Stimulated activated CD8-positive, alpha-beta memory T cell treated with anti-CD3 and anti-CD28 coated beads, Interleukin-4, amount 100 ng/mL, for 24 hours (primary cell): Measurements from ENCODE around the gene REXO1.

Experiments used
- DNase-seq: peaks from one replicate; pipeline ENCODE4 v3.0.0-alpha.2; 2020; ENCODE audit warnings: low read depth

Gene REXO1

DNA sequence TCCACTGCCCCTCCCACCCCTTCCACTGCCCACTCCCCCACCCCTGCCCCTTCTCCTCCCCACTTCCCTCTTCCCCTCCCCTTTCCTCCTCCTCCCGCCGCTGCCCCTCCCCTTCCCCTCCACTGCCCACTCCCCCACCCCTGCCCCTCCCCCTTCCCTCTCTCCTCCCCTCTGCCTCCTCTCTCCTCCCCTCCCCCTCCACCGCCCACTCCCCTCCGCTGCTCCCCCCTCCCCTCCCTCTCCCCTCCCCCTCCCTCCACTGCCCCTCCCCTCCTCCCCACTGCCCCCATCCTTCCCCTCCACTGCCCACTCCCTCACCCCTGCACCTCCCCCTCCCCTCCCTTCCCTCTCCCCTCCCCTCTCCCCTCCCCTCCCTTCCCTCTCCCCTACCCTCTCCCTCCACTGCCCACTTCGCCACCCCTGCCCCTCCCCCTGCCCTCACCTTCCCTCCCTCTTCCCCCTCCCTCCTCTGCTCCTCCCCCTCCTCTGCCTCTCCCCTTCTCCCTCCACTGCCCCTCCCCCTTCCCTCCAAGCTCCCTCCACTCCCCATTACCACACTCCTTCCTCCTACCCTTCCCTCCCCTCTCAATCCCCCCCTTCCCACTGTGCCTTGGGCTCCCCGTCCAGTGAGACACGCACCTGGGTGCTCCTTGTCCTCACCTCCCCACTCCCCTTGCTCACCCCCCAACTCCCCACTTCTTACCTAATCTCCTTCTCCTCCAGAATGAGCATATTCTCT, 58.1 kb downstream of the REXO1 start:
- no peak for DNase-seq

DNA sequence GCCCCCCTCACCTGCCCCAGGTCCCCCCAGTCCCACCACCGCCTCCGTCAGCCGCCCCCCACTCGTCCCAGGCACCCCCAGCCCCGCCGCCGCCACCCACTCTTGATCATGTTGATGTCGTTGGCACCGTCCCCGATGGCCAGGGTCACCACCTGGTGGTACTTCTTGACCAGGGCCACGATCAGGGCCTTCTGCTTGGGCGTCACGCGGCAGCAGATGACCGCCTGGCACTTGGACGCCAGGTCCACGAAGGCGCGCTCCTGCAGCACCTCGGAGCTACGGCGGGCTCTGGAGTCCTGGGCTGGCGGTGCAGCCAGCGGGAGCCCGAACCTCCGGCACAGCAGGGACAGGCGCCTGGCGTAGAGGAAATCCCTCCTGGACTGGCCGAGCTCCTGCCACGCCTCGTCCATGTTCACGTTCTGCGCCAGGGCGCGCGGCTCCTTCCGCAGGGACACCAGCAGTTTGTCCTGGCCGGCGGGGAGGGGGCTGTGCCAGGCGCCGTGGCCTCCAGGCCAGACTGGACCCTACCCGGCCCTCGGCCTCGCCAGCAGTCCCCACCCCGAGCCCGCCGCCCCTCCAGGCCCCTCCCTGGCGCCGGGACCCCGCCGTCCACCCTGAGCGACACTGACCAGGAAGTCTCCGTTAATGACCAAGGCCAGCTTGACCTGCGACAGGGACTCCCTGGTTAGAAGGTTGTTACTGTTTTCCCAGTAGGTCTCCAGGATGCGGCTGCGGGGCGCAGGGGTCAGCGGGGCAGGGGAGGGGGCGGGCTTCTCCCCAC, 58.8 kb downstream of the REXO1 start:
- no peak for DNase-seq

DNA sequence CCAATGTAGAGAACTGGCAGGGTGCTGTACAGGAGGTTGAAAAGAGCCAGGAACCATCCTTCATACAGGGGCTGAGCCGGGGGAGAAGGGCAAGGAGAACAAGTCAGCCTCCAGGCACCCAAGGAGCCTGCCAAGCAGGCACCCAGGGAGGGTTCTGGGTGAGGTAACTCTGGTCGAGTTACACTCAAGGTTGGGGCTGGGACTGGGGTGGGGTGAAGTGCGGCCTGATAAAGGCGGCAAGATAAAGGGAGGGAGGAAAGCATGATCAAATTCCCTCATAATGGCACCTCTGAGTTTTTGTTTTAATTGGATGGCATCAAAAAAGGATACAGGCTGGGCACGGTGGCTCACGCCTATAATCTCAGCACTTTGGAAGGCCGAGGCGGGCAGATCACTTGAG, 61.2 kb downstream of the REXO1 start:
- no peak for DNase-seq

DNA sequence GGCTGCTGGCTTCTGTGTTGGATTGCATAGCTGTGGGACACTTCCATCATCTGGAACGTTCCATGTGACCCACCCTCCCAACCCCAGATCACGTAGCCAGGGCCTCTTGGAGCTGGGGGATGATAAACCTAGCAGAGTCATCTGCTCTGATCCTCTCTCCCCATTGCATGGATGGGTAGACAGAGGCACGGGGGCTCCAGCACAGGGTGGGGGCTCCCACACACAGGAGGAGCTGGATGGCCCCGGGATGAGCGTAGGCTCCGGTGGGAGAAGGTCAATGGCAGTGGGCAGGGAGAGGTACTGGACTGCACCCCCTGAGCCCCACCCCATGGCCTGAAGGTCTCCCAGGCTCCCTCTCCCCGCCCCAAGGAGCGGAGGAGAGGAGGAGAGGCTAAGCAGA, 61.6 kb downstream of the REXO1 start:
- no peak for DNase-seq

- DNase-seq: no peak
Observed at GRCh38 chr19:1785310-1785709, 63.0 kb downstream of the REXO1 start.

- no peak for DNase-seq
Observed at GRCh38 chr19:1783874-1784273, 64.4 kb downstream of the REXO1 start.

DNA sequence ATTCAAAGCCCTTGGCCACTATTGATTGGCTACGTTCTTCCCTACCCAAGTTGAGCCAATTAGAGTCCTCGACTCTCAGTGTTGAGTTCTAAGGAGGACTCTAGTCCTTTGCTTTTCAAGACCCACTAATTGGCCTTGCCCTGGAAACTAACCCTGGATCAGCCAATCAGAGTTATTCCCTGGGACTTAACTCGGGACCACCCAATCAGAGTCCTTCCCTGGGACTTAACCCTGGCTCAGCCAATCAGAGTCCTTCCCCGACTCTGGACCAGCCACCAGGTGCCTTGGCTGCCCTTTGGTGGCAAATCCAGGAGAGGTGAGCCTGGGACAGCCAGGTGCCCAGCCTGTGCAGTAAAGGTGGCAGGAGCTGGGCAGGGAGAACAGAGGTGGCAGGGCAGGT, 64.9 kb downstream of the REXO1 start:
- DNase-seq: no peak

GRCh38 chr19:1782521-1782920, 65.8 kb downstream of the REXO1 start:
- no peak for DNase-seq

DNA sequence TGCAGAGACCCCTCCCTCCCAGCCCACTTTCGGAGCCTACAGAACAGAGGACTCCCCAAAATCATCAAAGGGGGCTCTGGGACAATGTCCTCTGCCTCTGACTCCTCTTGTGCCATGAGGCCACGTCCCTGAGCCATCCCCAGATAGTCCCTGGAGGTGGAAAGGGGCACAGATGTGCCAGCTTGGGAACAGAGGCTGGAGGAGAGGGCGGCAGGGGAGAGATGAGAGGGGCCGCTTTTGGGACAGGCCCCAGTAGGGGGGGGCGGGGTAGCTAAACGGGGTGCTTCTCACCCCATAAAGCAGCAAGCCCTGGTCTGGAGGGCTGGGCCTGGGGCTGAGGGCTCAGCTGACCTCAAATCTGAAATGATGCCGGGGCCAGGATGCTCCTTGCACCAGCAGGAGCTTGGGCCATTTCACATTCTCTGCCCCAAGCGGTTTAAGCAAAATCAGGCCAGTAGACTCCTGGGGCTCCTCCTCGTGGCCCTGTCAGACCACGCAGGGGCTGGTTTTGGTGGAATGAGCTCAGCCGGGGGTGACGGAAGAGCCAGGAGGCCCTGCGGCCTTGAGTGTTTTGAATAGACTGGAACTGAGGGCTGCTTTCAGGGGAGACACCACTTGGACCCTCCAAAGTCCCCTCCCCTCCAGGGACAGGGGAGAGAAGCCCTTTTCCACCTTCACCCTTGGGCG, 67.9 kb downstream of the REXO1 start:
- DNase-seq: no peak

- DNase-seq: no peak
Observed at GRCh38 chr19:1779574-1779973, 68.7 kb downstream of the REXO1 start.

DNA sequence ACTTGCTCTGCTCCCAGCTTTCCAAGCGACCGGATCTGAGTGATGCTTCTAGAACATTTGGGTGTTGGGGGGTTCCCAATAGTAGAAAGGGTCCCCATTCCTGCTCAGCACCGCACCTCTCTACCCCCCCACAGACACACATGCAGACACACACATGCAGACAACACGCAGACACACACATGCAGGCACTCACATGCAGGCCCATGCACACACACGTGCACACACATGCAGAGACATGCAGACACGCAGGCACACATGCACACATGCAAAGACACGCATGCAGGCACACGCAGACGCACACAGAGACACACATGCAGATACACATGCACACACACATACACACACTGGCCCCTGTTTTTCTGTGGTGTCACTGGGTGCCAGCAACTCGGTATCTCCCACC, 71.1 kb downstream of the REXO1 start:
- no peak for DNase-seq

- no peak for DNase-seq
Observed at GRCh38 chr19:1776606-1777147, 71.6 kb downstream of the REXO1 start.

GRCh38 chr19:1775951-1776605, 72.2 kb downstream of the REXO1 start:
- DNase-seq: no peak

DNA sequence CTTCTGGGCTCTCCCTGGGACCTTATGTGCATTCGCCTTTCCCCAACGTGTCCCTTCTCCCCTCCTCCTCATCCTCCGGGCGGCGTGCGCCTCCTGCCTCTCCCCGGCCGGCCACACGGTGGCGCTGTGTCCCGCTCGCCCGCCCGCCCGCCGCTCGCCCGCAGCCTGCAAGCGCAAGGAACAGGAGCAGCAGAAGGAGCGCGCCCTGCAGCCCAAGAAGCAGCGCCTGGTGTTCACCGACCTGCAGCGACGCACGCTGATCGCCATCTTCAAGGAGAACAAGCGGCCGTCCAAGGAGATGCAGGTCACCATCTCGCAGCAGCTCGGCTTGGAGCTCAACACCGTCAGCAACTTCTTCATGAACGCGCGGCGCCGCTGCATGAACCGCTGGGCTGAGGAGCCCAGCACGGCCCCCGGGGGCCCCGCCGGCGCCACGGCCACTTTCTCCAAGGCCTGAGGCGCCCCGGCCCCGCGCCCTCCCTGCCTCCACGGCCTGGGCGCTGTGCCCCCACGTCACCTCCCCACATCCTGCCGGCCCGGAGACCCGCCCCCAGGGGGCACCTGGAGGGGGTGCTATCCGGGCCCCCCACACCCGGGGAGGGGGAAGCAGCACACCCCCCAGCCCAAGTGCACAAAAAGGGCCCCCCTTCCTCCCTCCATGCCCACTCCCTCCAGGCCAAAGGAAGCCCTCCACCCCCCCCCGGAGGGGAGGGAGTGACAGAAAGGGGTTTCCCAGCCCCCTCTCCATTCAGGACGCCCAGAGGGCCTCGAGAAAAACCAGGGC, 73.1 kb downstream of the REXO1 start:
- no peak for DNase-seq

- DNase-seq: no peak
Observed at GRCh38 chr19:1773184-1773583, 75.1 kb downstream of the REXO1 start.

DNA sequence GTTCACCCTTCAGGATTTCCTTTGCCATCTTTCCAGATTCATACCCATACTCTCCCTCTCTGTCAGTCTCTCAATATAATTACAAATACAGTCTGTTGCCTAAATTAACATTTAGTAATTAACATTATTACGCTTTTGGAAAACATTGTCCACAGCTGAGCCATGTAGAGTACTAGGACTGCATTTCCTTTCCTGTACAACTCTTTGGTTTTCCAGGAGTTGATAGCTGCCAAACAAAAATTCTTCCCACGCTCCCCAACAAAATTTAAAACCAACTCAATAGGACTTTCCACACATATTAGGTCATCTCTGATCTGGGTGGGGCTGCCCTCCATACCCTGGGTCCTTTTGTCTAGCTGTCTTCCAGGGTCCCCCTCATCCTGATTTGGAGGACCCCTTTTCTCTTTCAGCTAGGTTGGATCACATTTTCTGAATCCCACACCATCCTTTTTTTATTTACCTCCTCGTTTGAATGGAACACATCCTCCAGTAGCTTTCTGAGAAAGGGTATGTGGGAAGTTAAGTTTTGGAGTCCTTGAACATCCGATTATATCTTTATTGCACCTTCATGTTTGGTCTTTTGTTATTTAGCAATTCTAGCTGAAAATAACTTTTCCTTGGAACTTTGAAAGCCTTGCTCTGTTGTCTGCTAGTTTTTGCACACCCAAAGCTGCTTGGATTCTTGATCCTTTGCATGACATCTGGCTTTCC, 77.3 kb downstream of the REXO1 start:
- no peak for DNase-seq

- no peak for DNase-seq
Observed at GRCh38 chr19:1769645-1769985, 78.7 kb downstream of the REXO1 start.

GRCh38 chr19:1768918-1769644, 79.2 kb downstream of the REXO1 start:
- no peak for DNase-seq

DNA sequence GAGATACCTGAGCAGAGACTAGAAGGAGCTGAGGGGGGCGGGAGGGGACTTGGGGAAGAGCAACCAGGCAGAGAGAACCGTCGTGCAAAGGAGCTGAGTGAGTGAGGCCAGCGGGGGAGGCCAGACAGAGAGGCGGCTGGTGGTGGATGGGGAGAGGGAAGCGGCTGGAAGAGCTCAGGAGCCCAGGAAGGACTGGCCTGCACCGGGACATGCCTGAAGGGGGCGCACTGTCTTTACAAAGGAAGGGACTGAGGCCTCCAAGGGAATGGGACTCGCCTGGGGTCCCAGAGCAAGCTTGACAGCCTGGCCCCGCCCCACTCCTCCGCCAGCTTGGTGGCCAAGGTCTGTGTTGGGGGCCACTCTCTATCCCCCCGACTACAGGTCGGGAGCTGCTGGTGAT, 80.0 kb downstream of the REXO1 start:
- DNase-seq: no peak

- DNase-seq: peak; percentile 49
Observed at GRCh38 chr19:1767464-1767933, 80.8 kb downstream of the REXO1 start.
